GM19240 (cell line): Measurements from ENCODE around the gene CENPO.
"Not testable (repeated sequence)": the region's sequence is repeated elsewhere in the genome, so short reads cannot be mapped to it uniquely, and the experiment has no call there.

Experiments used
- DNase-seq: peaks from one replicate; pipeline ENCODE4 v3.0.0; 2011; ENCODE audit warnings: low spot score; ENCODE audit not compliant: insufficient read length

CENPO gene

GRCh38 chr2:24788816-24789215, 4.4 kb upstream of the CENPO start:
- no peak for DNase-seq

DNA sequence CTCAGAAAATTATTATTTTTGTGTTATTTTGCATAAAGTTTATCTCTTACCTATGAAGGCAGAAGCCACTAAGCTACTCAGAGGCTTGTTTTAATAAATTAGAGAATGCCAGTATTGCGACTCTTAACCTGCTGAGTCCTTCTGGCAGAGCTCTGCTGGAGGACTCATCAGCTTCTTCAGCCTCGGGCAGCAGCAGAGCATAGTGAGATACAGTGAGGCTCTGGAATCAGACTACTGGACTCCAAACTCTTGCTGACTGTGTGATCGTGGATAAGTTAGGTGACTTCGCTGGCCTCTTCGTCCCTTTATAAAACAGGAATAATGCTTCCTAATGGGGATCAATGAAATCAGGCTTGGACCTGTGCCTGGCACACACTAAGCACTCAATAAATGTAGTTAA, 1.8 kb upstream of the CENPO start:
- no peak for DNase-seq

- no peak for DNase-seq
These were observed 717 bp upstream of the CENPO start for GRCh38 chr2:24792542-24792873.

GRCh38 chr2:24793761-24794435, 673 bp downstream of the CENPO start:
- no peak for DNase-seq

DNA sequence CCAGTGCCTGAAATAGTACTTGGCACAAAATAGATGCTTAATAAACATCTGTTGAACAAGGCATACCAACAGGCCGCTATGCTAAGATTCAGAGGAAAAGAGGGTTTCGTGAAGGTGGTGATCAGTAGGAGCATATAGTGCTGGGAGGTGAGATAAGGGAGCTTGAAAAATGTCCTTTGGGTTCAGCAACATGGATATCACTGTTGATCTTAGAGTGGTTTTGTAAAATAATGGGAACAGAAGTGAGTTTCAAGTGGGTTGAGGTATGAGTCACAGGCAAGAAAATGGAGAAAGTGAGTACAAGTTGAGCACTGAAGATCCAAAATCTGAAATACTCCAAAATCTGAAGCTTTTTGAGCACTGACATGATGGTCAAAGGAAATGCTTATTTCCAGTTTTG, 4.4 kb downstream of the CENPO start:
- no peak for DNase-seq

GRCh38 chr2:24800487-24800886, 7.3 kb downstream of the CENPO start:
- DNase-seq: not testable (repeated sequence)

- not testable (repeated sequence) for DNase-seq
These were observed 12.8 kb downstream of the CENPO start for GRCh38 chr2:24805811-24806660.

DNA sequence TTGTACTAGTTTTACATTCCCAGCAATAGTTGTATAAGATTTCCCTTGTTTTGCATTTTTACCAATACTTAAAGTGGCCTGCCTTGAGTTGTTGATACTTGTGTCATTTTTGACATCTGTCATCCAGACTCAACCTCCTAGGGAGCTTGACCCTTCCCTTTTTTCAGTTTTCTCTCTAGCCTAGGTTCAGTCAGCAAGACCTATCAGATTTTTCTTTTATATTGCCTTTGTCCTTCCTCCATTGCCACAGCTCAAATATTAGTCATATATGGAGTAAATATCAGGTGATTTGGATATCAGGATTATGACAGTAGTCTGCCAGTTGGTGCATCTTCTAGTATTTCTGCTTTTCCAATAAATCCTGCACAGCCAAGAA, 13.4 kb downstream of the CENPO start:
- no peak for DNase-seq

DNA sequence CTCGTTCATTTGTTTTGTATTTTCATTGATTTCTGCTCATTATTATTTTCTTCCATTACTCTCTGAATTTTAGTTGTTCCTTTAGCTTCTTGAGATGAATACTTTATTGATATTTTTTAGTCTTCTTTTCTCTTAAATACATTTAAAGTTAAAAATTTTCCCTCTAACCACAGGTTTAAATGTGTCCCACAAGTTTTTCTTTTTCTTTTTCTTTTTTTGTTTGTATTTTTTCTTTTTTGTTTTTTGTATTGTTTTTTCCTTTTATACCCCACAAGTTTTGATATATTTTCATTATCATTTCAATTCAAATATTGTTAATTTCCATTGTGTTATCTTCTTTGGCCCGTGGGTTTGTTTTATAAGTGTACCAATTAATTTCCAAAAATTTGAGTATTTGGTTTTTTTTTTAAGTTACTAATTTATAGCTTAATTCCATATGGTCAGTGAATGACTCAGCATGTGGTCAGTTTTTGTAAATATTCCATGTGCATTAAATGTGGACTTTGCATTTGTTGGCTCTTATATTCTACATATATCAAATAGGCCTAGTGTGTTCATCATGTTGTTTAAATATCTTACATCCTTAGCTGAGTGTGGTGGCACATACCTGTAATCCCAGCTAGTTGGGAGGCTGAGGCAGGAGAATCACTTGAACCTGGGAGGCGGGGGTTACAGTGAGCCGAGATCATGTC, 16.2 kb downstream of the CENPO start:
- DNase-seq: no peak

DNA sequence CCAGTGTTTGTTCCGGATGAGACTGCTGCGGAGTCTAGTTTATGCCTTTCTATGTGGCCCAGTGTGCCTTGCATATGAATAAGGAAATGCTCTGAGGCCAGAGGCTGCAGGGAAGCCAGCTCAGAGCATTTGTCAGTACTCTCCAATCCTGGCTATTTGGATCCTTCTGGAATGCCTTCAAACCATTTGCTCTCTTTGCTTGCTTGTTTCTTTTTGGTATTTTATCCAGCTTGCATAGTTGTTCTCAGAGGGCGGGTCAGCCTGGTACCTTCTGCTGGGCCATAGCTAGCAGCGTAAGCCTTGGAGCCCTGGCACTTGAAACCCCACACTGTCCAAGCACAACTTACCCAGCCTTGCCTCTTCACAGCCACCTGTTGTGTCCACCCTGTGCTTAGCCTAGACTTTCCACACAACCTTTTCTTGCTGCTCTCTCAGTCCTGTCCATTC, 20.5 kb downstream of the CENPO start:
- DNase-seq: no peak

GRCh38 chr2:24814516-24814915, 21.3 kb downstream of the CENPO start:
- DNase-seq: no peak

GRCh38 chr2:24815171-24815570, 21.9 kb downstream of the CENPO start:
- DNase-seq: no peak

DNA sequence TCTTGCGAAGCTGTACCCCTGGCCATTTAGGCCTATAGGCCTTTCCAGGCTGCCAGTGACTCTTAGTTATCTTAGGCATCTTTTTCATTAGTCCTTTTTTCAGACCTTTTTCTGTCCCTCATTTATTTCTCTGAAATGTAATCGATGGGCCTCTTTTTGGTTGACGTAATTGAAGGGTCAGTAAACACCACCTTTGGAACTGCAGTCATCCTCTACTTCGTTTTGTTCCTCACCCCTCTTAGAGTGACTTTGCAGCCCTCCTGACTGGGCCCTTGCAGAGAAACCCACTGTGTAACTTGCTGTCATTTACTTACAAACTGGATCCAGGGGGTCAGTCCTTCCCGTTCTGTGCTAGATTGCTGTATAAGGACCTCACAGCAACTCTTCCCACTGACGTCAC, 23.2 kb downstream of the CENPO start:
- no peak for DNase-seq

DNA sequence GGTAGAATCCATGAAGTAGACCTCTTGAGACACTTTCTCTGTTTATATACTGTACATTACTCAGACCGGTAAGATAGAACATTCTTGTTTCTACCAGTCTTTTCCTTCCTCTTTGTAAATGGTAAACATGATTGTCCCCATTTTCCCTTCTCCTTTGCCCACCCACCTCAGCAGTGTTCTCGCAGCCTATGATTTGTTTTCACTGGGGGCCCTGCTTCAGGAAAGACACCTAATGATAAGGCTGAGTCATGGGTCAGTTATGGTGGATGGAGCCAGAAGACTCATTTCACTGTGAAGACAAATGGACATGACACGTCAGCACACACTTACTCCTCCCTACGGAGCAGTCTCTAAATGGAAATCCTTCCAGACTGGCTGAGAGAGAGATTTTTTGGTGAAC, 23.7 kb downstream of the CENPO start:
- DNase-seq: no peak

GRCh38 chr2:24818721-24819167, 25.5 kb downstream of the CENPO start:
- no peak for DNase-seq

DNA sequence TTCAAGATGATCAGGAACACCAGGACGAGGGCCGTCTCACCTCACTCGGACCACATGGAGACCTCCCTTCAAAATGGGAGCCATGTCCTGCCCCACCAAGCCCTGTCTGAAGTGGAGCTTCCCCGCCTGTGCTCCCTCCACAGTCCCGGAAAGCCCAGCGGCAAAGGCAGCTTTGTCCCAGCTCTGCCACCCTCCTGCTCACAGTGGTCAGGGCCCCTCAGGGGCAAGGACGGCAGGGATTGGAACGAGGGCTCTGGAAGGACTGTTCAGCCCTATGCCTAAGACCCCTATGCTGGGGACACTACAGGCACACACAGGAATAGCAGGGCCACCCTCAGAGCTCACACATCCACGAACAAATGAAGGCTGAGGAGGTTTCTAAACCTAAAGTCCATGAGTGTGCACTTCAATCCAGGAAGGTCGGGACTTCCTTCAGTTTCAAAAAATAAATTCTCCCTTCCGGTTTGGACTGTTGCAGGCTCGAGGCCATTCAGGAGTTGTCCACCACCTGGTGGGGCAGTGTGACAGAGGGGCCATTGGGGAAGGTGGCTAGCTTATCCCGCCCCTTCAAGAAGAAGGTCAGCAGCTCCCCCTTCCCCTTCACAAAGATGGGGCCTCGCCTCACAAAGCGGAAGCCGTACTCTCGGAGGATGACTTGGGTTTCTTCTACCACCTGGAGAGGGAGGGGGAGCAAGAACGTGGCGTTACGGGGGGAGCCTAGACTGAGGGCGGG, 26.4 kb downstream of the CENPO start:
- no peak for DNase-seq

DNA sequence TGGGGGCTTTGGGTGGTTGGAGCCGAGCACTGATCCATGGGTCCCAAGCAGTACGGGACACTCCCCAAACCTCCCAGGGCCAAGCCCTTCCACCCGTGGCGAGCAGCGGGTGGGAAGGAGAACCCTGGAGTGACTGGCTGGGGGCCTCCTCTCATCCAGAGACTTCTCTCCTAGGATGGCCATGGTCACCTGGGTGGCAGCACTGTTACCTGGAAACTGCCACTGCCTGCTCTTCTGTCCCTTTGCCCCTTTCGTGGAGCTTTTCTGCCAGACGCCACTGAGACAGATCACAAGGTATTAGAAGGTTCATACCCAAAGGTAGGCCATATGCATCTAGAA, 26.9 kb downstream of the CENPO start:
- DNase-seq: no peak

DNA sequence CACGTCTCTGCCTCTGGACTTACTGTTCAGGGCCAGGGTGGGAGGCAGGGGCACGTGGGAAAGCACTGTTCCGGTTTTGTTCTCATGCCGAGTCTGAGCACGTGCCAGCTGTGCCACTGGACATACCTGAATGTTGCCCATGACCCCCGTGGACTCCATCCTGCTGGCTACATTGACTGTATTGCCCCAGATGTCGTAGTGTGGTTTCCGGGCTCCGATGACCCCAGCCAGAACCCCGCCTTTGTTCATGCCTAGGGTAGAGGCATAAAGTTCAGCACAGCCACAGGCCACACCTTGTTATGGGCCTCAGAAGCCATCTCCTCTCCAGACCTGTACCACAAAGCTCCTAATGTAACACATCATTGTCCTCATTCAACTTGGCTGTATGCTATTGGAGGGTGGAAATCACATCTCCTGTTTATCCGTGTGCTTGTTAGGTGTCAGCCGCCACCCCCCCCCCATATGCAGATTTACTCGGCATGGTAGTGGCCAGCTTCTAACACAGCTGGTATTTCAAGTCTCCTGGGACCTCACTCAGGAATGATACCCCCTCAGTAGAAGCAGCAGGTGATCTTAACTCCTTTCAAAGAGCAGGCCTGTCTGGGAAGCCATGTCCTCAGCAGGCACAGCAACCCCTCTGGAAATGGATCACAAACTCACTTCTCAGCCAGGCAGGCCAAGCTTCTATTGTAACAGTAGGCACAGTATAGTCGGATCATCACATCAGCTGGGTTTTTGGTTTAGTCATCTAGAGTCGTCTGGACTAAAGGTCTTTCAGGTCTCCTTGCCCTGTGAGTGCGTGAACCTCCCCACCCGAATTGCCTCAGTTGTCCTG, 27.6 kb downstream of the CENPO start:
- DNase-seq: no peak

DNA sequence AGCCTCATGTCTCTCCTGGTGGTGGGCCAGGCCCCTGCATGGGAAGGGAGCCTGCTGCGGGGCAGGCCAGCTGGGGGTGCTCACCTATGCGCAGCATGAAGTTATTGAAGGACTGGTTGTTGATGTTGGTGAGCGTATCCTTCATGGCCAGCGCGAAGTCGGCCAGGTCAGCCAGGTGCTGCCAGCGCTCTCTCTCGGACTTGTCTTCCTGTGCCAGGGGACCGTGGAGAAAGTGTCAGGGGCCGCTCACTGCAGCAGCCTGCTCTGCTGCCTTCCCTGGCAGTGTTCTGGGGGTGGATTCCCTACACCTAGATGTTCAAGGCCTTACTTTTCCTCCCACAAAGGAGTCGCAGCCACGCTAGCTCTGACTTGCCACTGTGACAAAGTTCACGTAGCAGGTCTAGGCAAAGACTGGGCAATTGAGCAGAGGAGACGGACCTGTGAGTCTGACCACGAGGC, 28.2 kb downstream of the CENPO start:
- no peak for DNase-seq

- DNase-seq: no peak
These were observed 29.0 kb downstream of the CENPO start for GRCh38 chr2:24822049-24822706.
